Keratinocyte (primary cell): ENCODE data around the gene COL25A1. TPM values are rescaled to one million over a fixed set of nuclear protein-coding genes. Genes with fewer than 3 reads are reported as not detected.

ENCODE experiments used
- DNase-seq: peaks from one replicate; pipeline ENCODE4 v3.0.0-alpha.2; 2011; ENCODE audit warnings: low read depth, missing footprints, low spot score
- FAIRE-seq: peaks from 2 replicates; lab custom pipeline; 2011; peaks lifted over from hg19 to GRCh38; lab: Jason Lieb, UNC
- H2AFZ ChIP-seq: 2 replicates; pipeline ENCODE4 v1.6.0; 2012; ENCODE audit warnings: low read length, control low read depth, inconsistent platforms; ENCODE audit not compliant: control insufficient read depth
- H3K27ac ChIP-seq: 2 replicates; pipeline ENCODE4 v1.5.1; 2011; ENCODE audit warnings: low read length; ENCODE audit not compliant: control insufficient read depth, insufficient read depth
- H3K27me3 ChIP-seq: 3 replicates; pipeline ENCODE4 v1.6.0; 2011; ENCODE audit warnings: low read length; ENCODE audit not compliant: control insufficient read depth, insufficient read depth; ENCODE audit errors: extremely low read depth
- H3K36me3 ChIP-seq, 2 experiments: 2 replicates in 1 of 2; 3 replicates in 1 of 2; pipeline ENCODE4 v1.5.1; 2011; ENCODE audit warnings: low read length in 2 of 2, mild to moderate bottlenecking in 1 of 2; ENCODE audit not compliant: control insufficient read depth in 2 of 2, insufficient read depth in 2 of 2; ENCODE audit errors: extremely low read depth in 1 of 2
- H3K4me1 ChIP-seq: 3 replicates; pipeline ENCODE4 v1.5.1; 2011; ENCODE audit warnings: low read length; ENCODE audit not compliant: control insufficient read depth, insufficient read depth; ENCODE audit errors: extremely low read depth
- H3K4me2 ChIP-seq: 3 replicates; pipeline ENCODE4 v1.6.0; 2011; ENCODE audit warnings: low read depth, low read length; ENCODE audit not compliant: control insufficient read depth, insufficient read depth; ENCODE audit errors: extremely low read depth
- H3K4me3 ChIP-seq, 3 experiments: fragments of 200-600 bp in 1 of 3; sonication (generic) in 1 of 3; 2 replicates in 2 of 3; 3 replicates in 1 of 3; pipeline ENCODE4 v1.5.1; 2011 to 2016; ENCODE audit warnings: low read length in 3 of 3, mild to moderate bottlenecking in 3 of 3, control low read depth in 2 of 3, inconsistent platforms in 1 of 3, low read depth in 1 of 3, mixed read lengths in 1 of 3, mixed run types in 1 of 3, moderate library complexity in 1 of 3; ENCODE audit not compliant: control insufficient read depth in 2 of 3, insufficient read depth in 2 of 3; ENCODE audit errors: extremely low read depth in 1 of 3
- H3K79me2 ChIP-seq: 2 replicates; pipeline ENCODE4 v1.6.0; 2012; ENCODE audit warnings: low read length; ENCODE audit not compliant: control insufficient read depth, insufficient read depth
- H3K9ac ChIP-seq: 3 replicates; pipeline ENCODE4 v1.6.0; 2011; ENCODE audit warnings: low read length; ENCODE audit not compliant: control insufficient read depth, insufficient read depth; ENCODE audit errors: extremely low read depth
- H3K9me1 ChIP-seq: 3 replicates; pipeline ENCODE4 v1.6.0; 2011; ENCODE audit warnings: low read length; ENCODE audit not compliant: control insufficient read depth, insufficient read depth; ENCODE audit errors: extremely low read depth
- H3K9me3 ChIP-seq: 2 replicates; pipeline ENCODE4 v1.5.1; 2012; ENCODE audit warnings: low read depth, low read length; ENCODE audit not compliant: control insufficient read depth
- H4K20me1 ChIP-seq: 3 replicates; pipeline ENCODE4 v1.6.0; 2011; ENCODE audit warnings: low read length; ENCODE audit not compliant: control insufficient read depth, insufficient read depth; ENCODE audit errors: extremely low read depth
- EZH2 ChIP-seq: IDR thresholded peaks from one replicate; pipeline ENCODE4 v1.6.1; 2012; ENCODE audit warnings: inconsistent platforms, mild to moderate bottlenecking, low read length, moderate library complexity
- dilution Hi-C: fragments of 300-500 bp; cut with MboI; formaldehyde crosslinking; loops from one replicate; pipeline ENCODE4 v1.7.0; 2020; ENCODE audit warnings: low sequenced_read_pairs; ENCODE audit not compliant: extremely low pct_ligation_motif_present
- polyA plus RNA-seq, 5 experiments: library from polyadenylated mRNA; depleted of rRNA in 3 of 5; stranded (reverse) in 3 of 5; stranded (forward) in 1 of 5; unstranded in 1 of 5; fragments of >200 nt; gene quantifications; 1 replicate in 1 of 5; 2 replicates in 3 of 5; 3 replicates in 1 of 5; pipeline versions ENCODE4 v1.2.1 to v1.2.3, GENCODE V29; 2011 to 2012; ENCODE audit warnings: missing spikeins in 2 of 5, low read depth in 1 of 5, low replicate concordance in 1 of 5
- TF ChIP-seq, protein P1 (sequence below), 3 experiments: IDR thresholded peaks in 1 of 3; conservative IDR thresholded peaks in 1 of 3; optimal IDR thresholded peaks in 1 of 3; 2 replicates in 2 of 3; 3 replicates in 1 of 3; pipeline versions ENCODE3 to v1.5.1; 2011; ENCODE audit warnings: low read length in 3 of 3, mild to moderate bottlenecking in 3 of 3, moderate library complexity in 2 of 3, control low read depth in 1 of 3, inconsistent platforms in 1 of 3; ENCODE audit not compliant: insufficient read depth in 2 of 3; ENCODE audit errors: extremely low read depth in 1 of 3

Gene COL25A1
- polyA plus RNA-seq, 1 donor (not counting 4 experiments of a cell fraction or from before 2014, with no cell fraction given), result not detected

DNA sequence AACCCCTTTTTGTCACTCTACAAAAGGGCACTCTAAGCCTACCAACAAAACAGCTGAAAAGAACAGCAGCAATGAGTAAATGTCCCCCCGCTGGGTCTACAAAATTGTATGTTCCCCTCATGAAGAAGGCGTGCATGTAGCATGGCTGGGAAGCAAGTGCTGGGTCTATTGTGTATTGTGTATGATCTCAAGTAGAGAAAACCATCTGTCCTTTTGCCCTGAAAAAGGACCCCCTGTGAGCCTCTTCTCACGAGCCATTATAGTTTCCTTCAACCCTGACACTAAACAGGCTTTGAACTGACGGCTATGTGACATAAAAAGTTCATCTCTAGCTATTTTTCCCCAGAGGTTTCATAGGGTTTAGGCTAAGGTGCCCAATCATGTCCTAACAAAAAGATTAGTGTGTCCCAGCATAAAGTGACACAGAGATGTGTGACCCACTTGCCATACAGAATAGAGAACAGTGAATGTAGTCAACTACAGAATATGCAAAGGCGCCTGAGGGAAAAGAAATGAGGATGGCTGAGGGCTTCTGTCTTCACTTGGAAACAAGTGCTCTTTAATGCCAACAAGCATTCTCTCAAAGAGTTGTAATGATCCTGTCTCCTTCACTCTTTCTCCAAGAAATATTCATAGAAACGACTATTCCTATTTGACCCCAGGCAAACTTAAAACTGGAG, 27.3 kb downstream of the COL25A1 start:
- FAIRE-seq, result no peak

DNA sequence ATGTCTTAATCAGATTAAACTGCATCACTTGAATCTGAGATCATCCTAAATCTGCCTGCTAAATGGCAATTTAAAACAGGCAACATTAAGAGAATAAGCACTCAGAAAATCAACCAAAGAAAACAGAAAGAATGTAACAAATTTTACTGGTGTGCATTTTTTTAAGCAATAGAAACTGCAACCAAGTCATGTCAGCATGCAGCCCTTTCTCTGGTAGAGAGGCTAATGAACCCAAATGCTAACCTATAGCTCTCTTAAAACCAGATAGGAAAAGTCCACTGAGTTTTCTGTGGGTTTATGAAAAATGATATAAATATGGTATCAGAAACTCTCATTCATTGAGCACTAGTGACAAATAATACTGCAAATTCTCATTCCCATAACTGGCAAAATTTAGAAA, 35.6 kb downstream of the COL25A1 start:
- Histone ChIP-seq H4K20me1 (no peaks in the 10 kb centered on the region), H3K9ac (no peak overlapping the region), H3K27me3 (no peaks in the 10 kb centered on the region), H3K4me2 (no peak overlapping the region), H3K4me1 (no peaks in the 10 kb centered on the region), H3K9me1 (no peaks in the 10 kb centered on the region), H3K4me3 (no peak overlapping the region), H3K79me2 (no peaks in the 10 kb centered on the region), H2AFZ (no peak overlapping the region), H3K36me3 (no peaks in the 10 kb centered on the region), H3K9me3 (no peaks in the 10 kb centered on the region), H3K27ac (no peak overlapping the region)
- FAIRE-seq, result no peak
- dilution Hi-C loops, result no loop called here
- no peak for TF ChIP-seq EZH2
- TF ChIP-seq, protein P1, sequence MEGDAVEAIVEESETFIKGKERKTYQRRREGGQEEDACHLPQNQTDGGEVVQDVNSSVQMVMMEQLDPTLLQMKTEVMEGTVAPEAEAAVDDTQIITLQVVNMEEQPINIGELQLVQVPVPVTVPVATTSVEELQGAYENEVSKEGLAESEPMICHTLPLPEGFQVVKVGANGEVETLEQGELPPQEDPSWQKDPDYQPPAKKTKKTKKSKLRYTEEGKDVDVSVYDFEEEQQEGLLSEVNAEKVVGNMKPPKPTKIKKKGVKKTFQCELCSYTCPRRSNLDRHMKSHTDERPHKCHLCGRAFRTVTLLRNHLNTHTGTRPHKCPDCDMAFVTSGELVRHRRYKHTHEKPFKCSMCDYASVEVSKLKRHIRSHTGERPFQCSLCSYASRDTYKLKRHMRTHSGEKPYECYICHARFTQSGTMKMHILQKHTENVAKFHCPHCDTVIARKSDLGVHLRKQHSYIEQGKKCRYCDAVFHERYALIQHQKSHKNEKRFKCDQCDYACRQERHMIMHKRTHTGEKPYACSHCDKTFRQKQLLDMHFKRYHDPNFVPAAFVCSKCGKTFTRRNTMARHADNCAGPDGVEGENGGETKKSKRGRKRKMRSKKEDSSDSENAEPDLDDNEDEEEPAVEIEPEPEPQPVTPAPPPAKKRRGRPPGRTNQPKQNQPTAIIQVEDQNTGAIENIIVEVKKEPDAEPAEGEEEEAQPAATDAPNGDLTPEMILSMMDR (optimal IDR thresholded peaks at IDR 0.05 in 1 of 3, IDR thresholded peaks at IDR 0.05 in 1 of 3, conservative IDR thresholded peaks at IDR 0.05 in 1 of 3; ENCODE audit: extremely low read depth in 1 of 3, insufficient read depth in 2 of 3, low read length in 3 of 3), result no peak
- no peak for DNase-seq

More for the DNA sequence above, 27.3 kb downstream of the COL25A1 start:
- TF ChIP-seq, protein P1 (optimal IDR thresholded peaks at IDR 0.05 in 1 of 3, IDR thresholded peaks at IDR 0.05 in 1 of 3, conservative IDR thresholded peaks at IDR 0.05 in 1 of 3; ENCODE audit: extremely low read depth in 1 of 3, insufficient read depth in 2 of 3, low read length in 3 of 3), result no peak
- TF ChIP-seq EZH2, result no peak
- H3K4me2 ChIP-seq, result no peak overlapping the region
- no peak overlapping the region for H3K4me3 ChIP-seq
- H3K27ac ChIP-seq, result no peak overlapping the region
- H3K27me3 ChIP-seq, result no peaks in the 10 kb centered on the region
- no peaks in the 10 kb centered on the region for H3K9me3 ChIP-seq
- no peak overlapping the region for H3K9ac ChIP-seq
- no peaks in the 10 kb centered on the region for H3K36me3 ChIP-seq
- H2AFZ ChIP-seq, result no peak overlapping the region
- H3K79me2 ChIP-seq, result no peaks in the 10 kb centered on the region
- DNase-seq, result no peak
- H3K4me1 ChIP-seq, result no peaks in the 10 kb centered on the region
- no peaks in the 10 kb centered on the region for H4K20me1 ChIP-seq
- no peaks in the 10 kb centered on the region for H3K9me1 ChIP-seq
- dilution Hi-C loops, result no loop called here
